ENCODE data around the gene NPIPA7.
"Not testable (repeated sequence)": the region's sequence is repeated elsewhere in the genome, so short reads cannot be mapped to it uniquely, and the experiment has no call there.

NPIPA7 gene

DNA sequence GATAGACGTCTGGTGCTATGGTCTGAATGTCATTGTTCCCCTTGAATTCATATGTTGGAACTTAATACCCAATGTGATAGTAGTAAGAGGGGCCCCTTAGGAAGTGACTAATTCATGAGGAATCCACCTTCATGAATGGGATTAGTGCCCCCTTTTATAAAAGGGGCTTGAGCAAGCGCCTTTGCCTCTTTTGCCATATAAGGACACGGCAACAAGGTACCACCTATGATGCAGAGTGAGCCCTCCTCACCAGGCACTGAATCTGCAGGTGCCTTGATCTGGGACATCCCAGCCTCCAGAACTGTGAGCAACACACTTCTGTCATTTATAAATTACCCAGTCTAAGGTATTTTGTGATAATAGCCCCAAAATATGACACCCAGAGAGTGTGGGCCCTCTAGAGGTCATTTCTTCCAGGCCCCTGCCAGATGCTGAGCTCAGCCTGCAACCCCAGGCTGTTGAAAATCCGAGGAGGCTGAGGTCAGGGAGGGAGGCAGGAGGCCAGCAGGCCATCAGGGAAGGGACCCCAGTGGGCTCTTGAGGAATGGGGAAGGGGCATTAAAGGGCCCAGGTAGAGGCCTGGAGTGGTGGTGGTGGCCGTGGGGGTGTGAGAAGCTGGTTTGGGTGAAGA lies 39.1 kb downstream of the NPIPA7 start:
- DNase-seq (ENCODE audit: low spot score) = not testable (repeated sequence)

DNA sequence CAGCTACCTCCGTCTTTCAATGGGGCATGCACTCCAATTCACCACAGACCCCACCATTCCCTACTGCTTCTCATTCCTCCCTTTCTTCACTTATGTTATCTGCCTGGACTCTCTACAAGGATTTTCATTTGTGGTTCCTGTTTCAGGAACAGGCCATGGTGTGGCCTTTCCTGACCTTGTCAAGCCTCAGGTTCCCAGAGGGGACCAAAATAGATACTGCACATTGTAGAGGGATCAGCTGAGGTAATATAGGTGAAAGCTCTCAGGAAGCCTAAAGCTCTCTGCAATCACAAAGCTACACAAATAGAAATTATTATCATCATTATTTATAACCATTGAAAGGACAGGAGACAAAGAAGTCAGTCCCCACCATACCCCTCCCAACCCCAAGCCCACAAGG lies 41.6 kb downstream of the NPIPA7 start:
- DNase-seq (ENCODE audit: low spot score) = not testable (repeated sequence)

DNA sequence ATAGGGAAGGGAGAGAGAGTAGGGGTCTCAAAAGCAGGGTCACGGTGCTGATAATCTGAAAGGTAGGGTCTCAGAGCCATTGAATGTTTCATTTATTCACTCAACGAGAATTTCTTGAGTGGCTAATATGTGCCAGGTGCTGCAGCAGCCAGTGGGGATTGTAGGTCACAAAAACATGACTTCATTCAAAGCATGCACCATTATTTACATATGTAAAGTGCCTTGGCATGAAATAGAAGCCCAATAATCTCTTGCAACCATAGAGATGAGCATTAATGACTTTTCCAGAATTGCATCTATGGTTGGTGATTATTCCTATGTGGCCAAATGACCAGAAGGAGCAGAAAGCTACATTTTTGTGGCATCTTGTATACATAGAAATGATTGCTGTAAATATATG lies 46.2 kb downstream of the NPIPA7 start:
- DNase-seq (ENCODE audit: low spot score) = not testable (repeated sequence)

DNA sequence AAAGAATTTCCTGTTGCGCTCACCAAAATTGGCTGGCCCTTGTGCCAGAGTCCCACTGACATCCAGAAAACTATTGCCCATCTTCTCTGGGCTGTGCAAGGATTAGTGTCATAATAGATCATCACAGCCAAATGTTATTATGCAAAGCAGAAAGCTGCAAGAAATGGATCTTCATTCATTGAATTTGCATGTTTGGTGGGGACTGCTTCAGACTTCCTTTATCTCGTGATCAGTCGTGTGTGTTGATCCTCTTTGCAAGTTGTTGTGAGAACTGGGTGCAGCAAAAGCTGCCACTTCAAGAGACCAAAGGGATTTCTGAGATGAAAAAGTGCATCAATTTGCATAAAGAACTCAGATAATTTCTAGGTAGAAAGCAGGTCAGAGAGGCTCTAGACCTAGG lies 52.2 kb downstream of the NPIPA7 start:
- DNase-seq (ENCODE audit: low spot score) = not testable (repeated sequence)

DNA sequence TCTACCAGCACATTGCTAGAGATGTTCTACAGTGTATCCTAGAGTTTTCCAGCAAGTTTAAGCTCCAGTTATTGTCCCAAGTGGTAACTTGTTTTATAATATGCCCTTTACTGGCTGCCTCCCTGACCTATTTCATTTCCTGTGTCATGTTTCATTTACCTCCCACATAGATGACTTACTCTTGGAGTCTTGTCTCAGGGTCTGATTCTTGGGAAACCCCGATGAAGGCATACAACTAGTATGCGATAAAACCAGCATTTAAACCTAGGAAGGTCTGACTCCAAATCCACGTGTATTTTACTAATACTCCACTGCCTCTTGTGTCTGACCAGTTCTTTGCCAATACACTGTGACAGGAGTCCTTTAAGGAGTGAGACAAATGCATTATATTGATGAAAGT lies 55.8 kb downstream of the NPIPA7 start:
- DNase-seq (ENCODE audit: low spot score) = not testable (repeated sequence)

- not testable (repeated sequence) for DNase-seq (ENCODE audit: low spot score)
Measured at GRCh38 chr16:16441401-16441800, 62.5 kb downstream of the NPIPA7 start.
